MCF 10A (cell line): ENCODE data around the gene FEZ2. TPM values are rescaled to one million over a fixed set of nuclear protein-coding genes. Genes with fewer than 3 reads are reported as not detected.

Experiments
- BruUV-seq: library from RNA; stranded (reverse); fragments of 400-500 nt; replicated peaks from 2 replicates; lab custom pipeline; 2021; lab: Mats Ljungman, UMichigan
- CTCF ChIA-PET: fragments of 300-600 bp; sonication (Branson Sonifier 250); formaldehyde crosslinking; extraction: SDS; loops from one replicate; lab custom pipeline; 2021; ENCODE audit warnings: antibody characterized with exemption, inconsistent platforms; lab: Yijun Ruan, JAX
- POLR2A ChIA-PET: fragments of 300-600, 350-650 bp; sonication (Branson Sonifier 250); formaldehyde crosslinking; extraction: SDS; loops from one replicate; lab custom pipeline; 2020; ENCODE audit warnings: antibody characterized with exemption, inconsistent platforms; lab: Yijun Ruan, JAX
- DNase-seq: peaks from one replicate; pipeline ENCODE4 v3.0.0-alpha.2; 2018; ENCODE audit not compliant: unreplicated experiment
- H3K27ac Mint-ChIP-seq: one replicate; pipeline ENCODE4 v1.8.0; 2022; ENCODE audit warnings: mild to moderate bottlenecking, low read depth, mixed read lengths; ENCODE audit not compliant: unreplicated experiment
- H3K27me3 Mint-ChIP-seq: one replicate; pipeline ENCODE4 v1.8.0; 2022; ENCODE audit warnings: mixed read lengths; ENCODE audit not compliant: insufficient read depth, unreplicated experiment
- H3K36me3 Mint-ChIP-seq: one replicate; pipeline ENCODE4 v1.8.0; 2022; ENCODE audit warnings: mild to moderate bottlenecking, moderate library complexity, mixed read lengths; ENCODE audit not compliant: insufficient read depth, unreplicated experiment
- H3K4me1 Mint-ChIP-seq: one replicate; pipeline ENCODE4 v1.8.0; 2022; ENCODE audit warnings: mixed read lengths; ENCODE audit not compliant: insufficient read depth, unreplicated experiment
- H3K4me3 Mint-ChIP-seq: one replicate; pipeline ENCODE4 v1.8.0; 2022; ENCODE audit warnings: mild to moderate bottlenecking, moderate library complexity, mixed read lengths; ENCODE audit not compliant: unreplicated experiment
- H3K9me3 Mint-ChIP-seq: one replicate; pipeline ENCODE4 v1.8.0; 2022; ENCODE audit warnings: mixed read lengths; ENCODE audit not compliant: unreplicated experiment
- intact Hi-C: fragments of 100-400 bp; cut with micrococcal nuclease; formaldehyde crosslinking; loops from 2 replicates; pipeline ENCODE4 v1.14.1; 2022
- total RNA-seq: library from RNA; stranded (reverse); gene quantifications from 2 replicates; pipeline ENCODE4 v1.2.3, GENCODE V29; 2022
- TF ChIP-seq, protein P1 (sequence below): fragments of 200-600 bp; IDR thresholded peaks from one replicate; pipeline ENCODE4 v1.8.0; 2022; ENCODE audit warnings: antibody characterized with exemption, mild to moderate bottlenecking; ENCODE audit not compliant: unreplicated experiment

The FEZ2 gene
- total RNA-seq, 1 experiment from 2014 or later: 31.9 TPM

DNA sequence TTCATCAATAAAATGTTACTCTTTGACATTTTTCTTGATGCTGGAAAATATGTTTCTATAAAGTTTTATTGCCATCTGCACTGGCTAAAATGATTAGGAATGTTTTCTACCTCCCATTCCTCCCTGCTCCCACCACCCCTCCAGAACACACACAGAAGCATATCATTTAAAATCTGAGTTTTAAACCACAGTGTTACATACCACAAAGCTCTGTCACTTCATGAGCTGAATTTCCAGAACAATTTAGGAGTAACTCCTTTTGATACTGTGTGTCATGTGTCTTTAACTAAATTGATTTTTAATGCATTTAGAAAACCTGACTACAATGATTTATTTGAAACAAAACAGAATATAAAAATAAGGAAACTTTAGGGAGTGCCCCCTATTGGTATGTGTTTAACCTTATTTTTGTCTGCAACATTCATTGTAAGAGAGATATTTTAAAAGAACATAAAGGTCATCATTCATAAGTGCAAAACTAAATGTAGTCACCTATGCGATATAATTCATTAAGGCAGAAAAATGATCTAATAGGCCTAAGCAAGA lies 52.0 kb downstream of the FEZ2 start:
- no TSS peak for BruUV-seq

DNA sequence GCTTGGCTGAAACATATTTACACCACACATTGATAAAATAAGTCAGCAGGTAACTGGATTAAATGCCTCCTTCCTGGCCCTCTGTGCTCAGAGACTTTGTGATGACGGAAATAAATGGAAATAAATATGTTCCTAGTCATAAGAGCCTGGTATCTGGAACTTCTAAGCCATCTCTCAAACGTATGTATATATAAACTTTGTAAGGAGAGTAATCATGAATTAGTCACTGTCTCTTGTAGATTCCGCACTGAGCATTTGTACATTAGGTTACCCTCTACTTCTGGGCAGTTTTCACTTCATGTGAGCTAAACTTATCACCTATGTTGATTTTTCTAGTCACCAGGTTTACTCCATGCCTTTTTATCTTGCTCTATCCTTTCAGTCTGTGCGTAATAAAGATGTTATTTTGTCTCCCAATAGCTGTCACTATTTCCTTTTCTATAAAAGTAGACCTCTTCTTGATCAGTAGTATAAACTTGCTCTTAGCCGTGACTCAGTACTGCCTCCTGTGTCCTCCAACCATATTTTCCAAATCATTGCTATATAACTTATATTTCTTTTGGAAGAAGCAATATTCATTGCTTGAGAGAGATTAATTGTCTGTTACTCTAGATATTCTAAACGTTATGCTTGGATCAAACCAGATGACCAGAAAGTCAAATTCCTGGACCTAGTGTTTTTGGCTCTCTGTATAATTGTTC lies 53.2 kb downstream of the FEZ2 start:
- intact Hi-C loops: loop anchor here (5.0 kb wide), 1 partner anchor 118 kb away; no protein-coding TSS in a partner anchor
- Mint-ChIP-seq H3K36me3 (peaks cover 55% of the 10 kb centered on the region), H3K4me3 (no peak overlapping the region), H3K9me3 (no peaks in the 10 kb centered on the region), H3K27ac (peak overlapping the region; percentile 46), H3K27me3 (no peaks in the 10 kb centered on the region), H3K4me1 (no peaks in the 10 kb centered on the region)
- TF ChIP-seq, protein P1, sequence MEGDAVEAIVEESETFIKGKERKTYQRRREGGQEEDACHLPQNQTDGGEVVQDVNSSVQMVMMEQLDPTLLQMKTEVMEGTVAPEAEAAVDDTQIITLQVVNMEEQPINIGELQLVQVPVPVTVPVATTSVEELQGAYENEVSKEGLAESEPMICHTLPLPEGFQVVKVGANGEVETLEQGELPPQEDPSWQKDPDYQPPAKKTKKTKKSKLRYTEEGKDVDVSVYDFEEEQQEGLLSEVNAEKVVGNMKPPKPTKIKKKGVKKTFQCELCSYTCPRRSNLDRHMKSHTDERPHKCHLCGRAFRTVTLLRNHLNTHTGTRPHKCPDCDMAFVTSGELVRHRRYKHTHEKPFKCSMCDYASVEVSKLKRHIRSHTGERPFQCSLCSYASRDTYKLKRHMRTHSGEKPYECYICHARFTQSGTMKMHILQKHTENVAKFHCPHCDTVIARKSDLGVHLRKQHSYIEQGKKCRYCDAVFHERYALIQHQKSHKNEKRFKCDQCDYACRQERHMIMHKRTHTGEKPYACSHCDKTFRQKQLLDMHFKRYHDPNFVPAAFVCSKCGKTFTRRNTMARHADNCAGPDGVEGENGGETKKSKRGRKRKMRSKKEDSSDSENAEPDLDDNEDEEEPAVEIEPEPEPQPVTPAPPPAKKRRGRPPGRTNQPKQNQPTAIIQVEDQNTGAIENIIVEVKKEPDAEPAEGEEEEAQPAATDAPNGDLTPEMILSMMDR: peak; percentile 14
- no peak for DNase-seq
- BruUV-seq: no TSS peak
- ChIA-PET POLR2A (interaction anchor here (1.4 to 5.5 kb wide), 2 partner anchors 12 kb away, joined by 3 to 23 read pairs; no protein-coding TSS in a partner anchor), CTCF (interaction anchor here (0.5 to 2.9 kb wide), 9 partner anchors 9 to 217 kb away, joined by 3 to 9 read pairs (median 7); no protein-coding TSS in a partner anchor)

More for the DNA sequence above, 52.0 kb downstream of the FEZ2 start:
- Mint-ChIP-seq H3K27ac (peak overlapping the region; percentile 46), H3K9me3 (no peaks in the 10 kb centered on the region), H3K4me3 (no peak overlapping the region), H3K4me1 (no peaks in the 10 kb centered on the region), H3K27me3 (no peaks in the 10 kb centered on the region), H3K36me3 (peaks cover 67% of the 10 kb centered on the region)
- CTCF ChIA-PET: interaction anchor here (0.6 to 1.9 kb wide), 12 partner anchors 10 to 586 kb away, joined by 3 to 8 read pairs (median 4); partner anchors contain the start of gene CRIM1
- intact Hi-C loops: loop anchor here (5.0 kb wide), 1 partner anchor 116 kb away; no protein-coding TSS in a partner anchor
- TF ChIP-seq, protein P1: peak; percentile 17
- no peak for DNase-seq
- POLR2A ChIA-PET: interaction anchor here (1.4 to 5.5 kb wide), 2 partner anchors 11 to 119 kb away, joined by 4 to 23 read pairs; no protein-coding TSS in a partner anchor

DNA sequence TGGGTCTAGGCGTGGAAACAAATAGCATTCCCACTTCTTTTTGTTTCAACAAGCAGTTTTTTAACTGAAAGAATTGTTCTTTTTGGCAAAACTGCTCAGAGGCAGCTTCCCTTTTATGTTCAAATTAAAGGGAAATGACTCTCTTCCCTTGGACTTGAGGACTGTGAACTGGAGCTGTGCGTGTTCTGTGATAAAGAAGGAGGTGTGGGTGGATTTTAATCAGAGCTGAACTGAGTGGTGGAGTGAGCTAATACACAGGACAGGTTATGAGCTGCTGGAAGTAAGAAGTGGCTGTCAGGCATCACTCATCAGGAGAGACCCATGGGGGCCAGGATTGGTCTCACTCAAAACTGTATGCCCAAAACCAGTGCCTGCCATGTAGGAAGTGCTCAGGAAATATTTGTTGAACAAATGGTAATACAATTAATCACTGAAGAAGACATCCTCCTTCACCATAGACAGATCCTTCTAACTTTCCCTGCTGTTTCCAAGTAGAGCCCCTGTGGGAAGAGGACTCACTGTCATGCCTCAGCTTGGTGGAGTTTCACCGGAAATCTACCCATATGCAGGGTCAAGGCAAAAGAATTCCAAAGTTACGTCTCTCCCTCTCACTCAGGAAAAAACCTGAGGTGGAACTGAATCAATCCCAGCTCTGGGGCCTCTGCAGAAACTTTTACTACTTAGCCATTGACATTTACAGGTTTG lies 55.9 kb downstream of the FEZ2 start:
- H3K4me1 Mint-ChIP-seq: no peaks in the 10 kb centered on the region
- ChIA-PET POLR2A (interaction anchor here (0.9 to 5.5 kb wide), 2 partner anchors 15 to 192 kb away, joined by 3 to 23 read pairs; no protein-coding TSS in a partner anchor), CTCF (interaction anchor here (0.9 to 3.9 kb wide), 4 partner anchors 14 to 190 kb away, joined by 3 to 20 read pairs (median 4); partner anchors contain the start of gene CRIM1)
- no peaks in the 10 kb centered on the region for H3K9me3 Mint-ChIP-seq
- peak overlapping the region; percentile 66 for H3K27ac Mint-ChIP-seq
- no peaks in the 10 kb centered on the region for H3K27me3 Mint-ChIP-seq
- DNase-seq: no peak
- intact Hi-C loops: no loop called here
- no TSS peak for BruUV-seq
- H3K4me3 Mint-ChIP-seq: no peak overlapping the region
- H3K36me3 Mint-ChIP-seq: peaks cover 28% of the 10 kb centered on the region
- TF ChIP-seq, protein P1: no peak
